HL-60 (cell line): ENCODE results near the gene FBN1.

ENCODE experiments used
- POLR2AphosphoS5 ChIP-seq: IDR thresholded peaks from 2 replicates; pipeline ENCODE4 v1.6.1; 2012; ENCODE audit warnings: low read depth
- REST ChIP-seq: IDR thresholded peaks from 2 replicates; pipeline ENCODE4 v1.6.1; 2012; ENCODE audit warnings: low read depth; ENCODE audit not compliant: insufficient replicate concordance
- TF ChIP-seq, protein P1 (sequence below): IDR thresholded peaks from one replicate; pipeline ENCODE4 v1.5.1; 2011; ENCODE audit warnings: low read length, control low read depth, inconsistent platforms; ENCODE audit not compliant: insufficient read depth

- TF ChIP-seq, protein P1, sequence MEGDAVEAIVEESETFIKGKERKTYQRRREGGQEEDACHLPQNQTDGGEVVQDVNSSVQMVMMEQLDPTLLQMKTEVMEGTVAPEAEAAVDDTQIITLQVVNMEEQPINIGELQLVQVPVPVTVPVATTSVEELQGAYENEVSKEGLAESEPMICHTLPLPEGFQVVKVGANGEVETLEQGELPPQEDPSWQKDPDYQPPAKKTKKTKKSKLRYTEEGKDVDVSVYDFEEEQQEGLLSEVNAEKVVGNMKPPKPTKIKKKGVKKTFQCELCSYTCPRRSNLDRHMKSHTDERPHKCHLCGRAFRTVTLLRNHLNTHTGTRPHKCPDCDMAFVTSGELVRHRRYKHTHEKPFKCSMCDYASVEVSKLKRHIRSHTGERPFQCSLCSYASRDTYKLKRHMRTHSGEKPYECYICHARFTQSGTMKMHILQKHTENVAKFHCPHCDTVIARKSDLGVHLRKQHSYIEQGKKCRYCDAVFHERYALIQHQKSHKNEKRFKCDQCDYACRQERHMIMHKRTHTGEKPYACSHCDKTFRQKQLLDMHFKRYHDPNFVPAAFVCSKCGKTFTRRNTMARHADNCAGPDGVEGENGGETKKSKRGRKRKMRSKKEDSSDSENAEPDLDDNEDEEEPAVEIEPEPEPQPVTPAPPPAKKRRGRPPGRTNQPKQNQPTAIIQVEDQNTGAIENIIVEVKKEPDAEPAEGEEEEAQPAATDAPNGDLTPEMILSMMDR = no peak
- TF ChIP-seq REST (no peak), POLR2AphosphoS5 (no peak)
Measured at GRCh38 chr15:48360841-48361240, 284.7 kb downstream of the FBN1 start.
